Motor neuron (in vitro differentiated cells): ENCODE data around the gene PDK4. TPM values are rescaled to one million over a fixed set of nuclear protein-coding genes. Genes with fewer than 3 reads are reported as not detected.
A peak's percentile ranks its signal among the peaks of the same experiment; 100 is the strongest.

ENCODE experiments used
- ATAC-seq, 8 experiments: fragments of 200-7000 bp; cut with Tn5 transposase; replicated peaks in 6 of 8; 2 replicates each; pipeline ENCODE4 v1.8.0; 2021; ENCODE audit warnings: mild to moderate bottlenecking in 8 of 8, moderate library complexity in 8 of 8
- H3K27ac ChIP-seq, 2 donors: fragments of 250-450 bp; sonication (Bioruptor Pico); 2 replicates each; pipeline ENCODE4 v1.9.0; 2021; ENCODE audit warnings: antibody characterized with exemption in 2 of 2, mild to moderate bottlenecking in 2 of 2, moderate library complexity in 1 of 2
- H3K4me1 ChIP-seq, 2 donors: fragments of 250-450 bp; sonication (Bioruptor Pico); replicated peaks in 1 of 2; 2 replicates each; pipeline ENCODE4 v1.6.1; 2021; ENCODE audit warnings: antibody characterized with exemption in 2 of 2, mild to moderate bottlenecking in 2 of 2, moderate library complexity in 1 of 2
- H3K4me3 ChIP-seq, 5 donors: fragments of 250-450 bp; sonication (Bioruptor Pico); 2 replicates each; pipeline ENCODE4 v1.9.0; 2021; ENCODE audit warnings: antibody characterized with exemption in 5 of 5, mild to moderate bottlenecking in 5 of 5, moderate library complexity in 4 of 5
- WGBS, 10 experiments: fragments of 450-650 bp; shearing (Covaris generic); methylation state at CpG; one replicate each; pipeline ENCODE4 v1.0.0; 2022; 5-methylcytosine and 5-hydroxymethylcytosine counted together
- in situ Hi-C, 9 experiments: fragments of 400-800 bp; cut with MboI; loops; one replicate each; pipeline ENCODE4 v1.15.0; 2021; ENCODE audit warnings: low sequenced_read_pairs in 9 of 9, low pct_unique_long_range_greater_than_20kb in 2 of 9; ENCODE audit not compliant: unreplicated experiment in 9 of 9
- total RNA-seq, 8 experiments: library from RNA; unstranded; fragments of 300-600 nt; gene quantifications; 2 replicates each; pipeline versions ENCODE4 v1.2.3 to v1.2.4, GENCODE V29; 2022

PDK4 gene
- total RNA-seq, 8 experiments from 2014 or later: 0.22 to 23.2 (median 0.87) TPM; not detected in 1

DNA sequence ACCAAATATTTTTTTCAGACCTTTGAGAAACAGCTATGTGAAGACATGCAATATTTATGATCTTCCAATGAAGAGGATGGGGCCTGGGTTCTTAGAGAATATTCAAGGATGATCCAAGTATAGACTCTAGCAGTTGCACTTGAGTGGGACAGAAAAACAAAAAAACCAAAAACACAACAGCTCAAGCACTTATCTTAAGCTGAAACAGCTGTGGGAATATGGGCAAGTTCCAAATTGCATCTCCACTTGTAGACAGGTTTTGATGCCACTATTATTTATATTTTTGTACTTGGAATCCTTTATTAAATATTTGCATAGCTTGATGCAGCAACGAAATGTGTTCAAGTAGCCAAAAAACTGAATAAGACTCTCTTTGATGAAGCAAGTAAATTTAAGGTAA lies 2.2 kb upstream of the PDK4 start:
- in situ Hi-C loops: no loop called here
- no peak for ATAC-seq
- 0 to 75% (median 42%) methylated on average over 1 of the region's 1 CpG for WGBS, 10 experiments

DNA sequence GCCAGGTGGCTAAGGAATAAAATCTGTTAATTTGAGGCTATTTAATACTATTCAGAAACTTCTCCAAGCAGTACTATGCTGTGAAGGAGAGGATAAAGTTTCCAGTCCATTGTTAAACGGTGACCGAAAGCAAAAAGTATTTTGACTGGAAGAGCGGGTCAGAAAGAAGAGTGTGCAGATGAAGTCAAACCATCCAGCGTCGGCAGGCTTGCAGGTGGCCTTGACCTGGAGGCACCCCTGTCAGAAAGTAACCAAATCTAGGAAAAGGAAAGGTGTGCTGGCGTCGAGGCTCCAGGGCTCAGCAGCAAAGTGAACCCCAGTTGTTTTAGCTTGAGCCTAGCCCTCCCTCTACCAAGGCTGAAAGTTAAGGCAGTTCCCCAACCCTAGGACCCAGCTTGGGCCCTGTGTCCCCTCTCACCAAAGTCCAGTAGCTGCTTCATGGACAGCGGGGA lies 544 bp downstream of the PDK4 start:
- no peak for ATAC-seq
- no peak overlapping the region for H3K27ac ChIP-seq
- H3K4me3 ChIP-seq: peak overlapping the region in 3 of 5 donors; percentile 33 to 45 (median 35)
- H3K4me1 ChIP-seq: peaks cover 0 to 2% of the 10 kb centered on the region in 2 donors
- in situ Hi-C loops: no loop called here
- WGBS, 10 experiments: 0 to 44% (median 29%) methylated on average over 1 to 7 of the region's 8 CpGs; no CpG with 5 or more reads in 1 of the 10 experiments

More for the DNA sequence above, 2.2 kb upstream of the PDK4 start:
- Histone ChIP-seq H3K4me3 (no peak overlapping the region), H3K27ac (no peak overlapping the region), H3K4me1 (peaks cover 0 to 2% of the 10 kb centered on the region in 2 donors)

DNA sequence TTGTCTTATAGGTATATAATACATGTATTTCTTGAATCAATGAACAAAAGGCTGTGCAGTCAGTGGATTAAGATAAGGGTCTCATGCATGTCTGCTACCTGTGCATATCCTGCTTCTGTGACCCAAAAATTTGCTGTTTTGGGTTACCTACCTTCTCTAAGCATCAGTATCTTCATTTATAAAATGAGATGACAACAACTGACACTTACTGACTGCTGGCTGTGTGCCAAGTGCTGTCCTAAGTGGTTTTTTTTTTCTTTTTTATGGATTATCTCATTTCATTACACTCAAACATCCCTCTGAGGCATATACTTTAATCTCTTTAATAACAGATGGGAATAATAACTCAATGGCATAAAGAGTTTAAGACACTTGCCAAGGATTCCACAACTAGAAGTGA lies 2.1 kb downstream of the PDK4 start:
- Histone ChIP-seq H3K4me1 (peaks cover 0 to 2% of the 10 kb centered on the region in 2 donors), H3K27ac (no peak overlapping the region), H3K4me3 (no peak overlapping the region)
- in situ Hi-C loops: no loop called here
- ATAC-seq: no peak

DNA sequence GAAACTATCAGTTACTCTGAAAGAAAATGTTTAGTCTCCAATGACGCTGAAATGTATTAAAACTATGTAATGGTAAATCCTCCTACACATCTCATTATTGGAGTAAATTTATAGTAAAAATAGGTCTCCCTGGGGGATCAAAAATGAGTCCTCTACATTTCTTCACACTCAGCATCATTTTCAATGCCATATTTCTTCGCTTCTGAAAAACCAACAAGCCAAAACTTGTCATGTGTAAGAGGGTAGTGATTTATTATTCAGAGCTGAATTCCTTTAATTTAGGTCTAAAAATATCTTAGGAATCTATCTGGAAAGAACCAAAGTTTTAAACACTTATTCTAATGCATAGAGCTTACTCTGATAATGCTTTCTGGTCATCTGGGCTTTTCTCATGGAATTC lies 3.0 kb downstream of the PDK4 start:
- WGBS, 10 experiments: 41 to 100% (median 80%) methylated on average over 1 to 2 of the region's 2 CpGs; no CpG with 5 or more reads in 1 of the 10 experiments
- in situ Hi-C loops: no loop called here
- Histone ChIP-seq H3K4me3 (no peak overlapping the region), H3K27ac (no peak overlapping the region), H3K4me1 (peaks cover 0 to 2% of the 10 kb centered on the region in 2 donors)
- ATAC-seq: no peak

DNA sequence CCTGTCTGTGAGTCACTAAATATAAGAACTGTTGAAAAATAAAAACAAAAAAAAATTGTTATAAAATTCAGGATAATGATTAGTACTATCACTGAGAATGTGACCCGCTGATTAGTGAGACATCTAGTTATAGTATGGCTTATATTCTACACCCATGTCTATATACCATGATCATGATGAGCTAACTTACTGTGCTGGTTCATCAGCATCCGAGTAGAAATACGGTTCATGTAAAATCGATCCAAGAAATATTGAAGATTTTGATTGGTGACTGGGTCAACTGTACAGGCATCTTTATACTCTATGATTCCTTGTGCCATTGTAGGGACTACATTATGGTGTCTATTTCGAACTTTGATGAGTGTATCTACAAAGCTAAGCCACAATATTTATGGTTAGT lies 3.7 kb downstream of the PDK4 start:
- peaks cover 0 to 2% of the 10 kb centered on the region in 2 donors for H3K4me1 ChIP-seq
- H3K4me3 ChIP-seq: no peak overlapping the region
- WGBS, 10 experiments: 60 to 94% (median 77%) methylated on average over 2 to 5 of the region's 5 CpGs
- in situ Hi-C loops: no loop called here
- no peak overlapping the region for H3K27ac ChIP-seq
- no peak for ATAC-seq

DNA sequence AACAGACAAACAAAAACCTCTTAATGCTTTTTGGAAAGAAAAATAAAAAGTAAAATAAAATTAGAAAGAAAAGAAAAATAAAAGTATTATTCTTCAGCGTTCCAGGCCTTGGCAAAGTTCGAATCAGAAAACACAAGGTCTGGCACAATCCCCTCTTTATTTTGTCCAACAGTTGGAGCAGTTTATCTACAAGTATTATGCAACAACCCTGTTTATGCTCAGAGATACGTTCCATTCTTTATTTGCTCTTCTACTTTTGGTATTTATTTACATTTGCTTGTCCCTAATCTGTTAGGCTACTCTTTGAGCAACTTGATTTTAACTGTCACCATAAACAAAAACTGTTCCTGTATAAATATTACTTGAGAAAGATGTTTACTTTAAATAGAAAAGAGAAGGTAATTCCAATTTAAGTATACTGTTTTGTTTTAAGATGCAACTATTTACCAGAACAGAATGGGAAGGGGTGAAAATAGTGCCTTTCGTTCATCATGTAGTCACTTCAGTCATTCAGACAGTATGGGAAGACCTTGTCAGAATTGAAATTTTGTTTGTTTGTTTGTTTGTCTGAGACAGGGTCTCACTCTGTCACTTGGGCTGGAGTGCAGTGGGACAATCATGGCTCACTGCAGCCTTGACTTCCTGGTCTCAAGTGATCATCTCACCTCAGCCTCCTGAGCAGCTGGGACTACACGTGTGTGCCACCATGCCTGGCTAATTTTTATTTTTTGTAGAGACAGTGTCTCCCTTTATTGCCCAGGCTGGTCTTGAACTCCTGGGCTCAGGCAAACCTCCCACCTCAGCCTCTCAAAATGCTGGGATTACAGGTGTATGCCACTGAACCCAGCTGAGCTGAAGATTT lies 5.7 kb downstream of the PDK4 start:
- in situ Hi-C loops: no loop called here
- H3K4me3 ChIP-seq: no peak overlapping the region
- ATAC-seq: no peak
- H3K4me1 ChIP-seq: no peaks in the 10 kb centered on the region
- 30 to 91% (median 65%) methylated on average over 1 to 5 of the region's 5 CpGs for WGBS, 10 experiments
- no peak overlapping the region for H3K27ac ChIP-seq

DNA sequence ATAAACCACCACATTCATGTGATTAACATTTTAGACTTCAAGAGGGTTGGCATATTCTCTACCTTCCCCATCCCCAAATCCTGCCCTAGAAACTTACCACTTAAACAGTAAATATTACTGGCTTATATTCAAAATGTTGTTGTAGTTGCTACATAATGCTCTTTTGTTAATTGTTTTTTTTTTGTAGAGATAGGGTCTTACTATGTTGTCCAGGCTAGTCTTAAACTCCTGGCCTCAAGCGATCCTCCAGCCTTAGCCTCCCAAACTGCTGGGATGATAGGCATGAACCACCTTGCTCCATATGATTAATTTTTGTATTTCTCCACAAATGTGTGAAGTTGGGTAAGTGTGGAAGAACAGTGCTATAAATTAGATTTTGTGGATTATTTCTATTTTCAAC lies 6.5 kb downstream of the PDK4 start:
- Histone ChIP-seq H3K27ac (no peak overlapping the region), H3K4me3 (no peak overlapping the region), H3K4me1 (no peaks in the 10 kb centered on the region)
- WGBS, 10 experiments: 67 to 100% (median 94%) methylated on average over 1 of the region's 1 CpG; no CpG with 5 or more reads in 2 of the 10 experiments
- in situ Hi-C loops: no loop called here
- ATAC-seq: no peak

DNA sequence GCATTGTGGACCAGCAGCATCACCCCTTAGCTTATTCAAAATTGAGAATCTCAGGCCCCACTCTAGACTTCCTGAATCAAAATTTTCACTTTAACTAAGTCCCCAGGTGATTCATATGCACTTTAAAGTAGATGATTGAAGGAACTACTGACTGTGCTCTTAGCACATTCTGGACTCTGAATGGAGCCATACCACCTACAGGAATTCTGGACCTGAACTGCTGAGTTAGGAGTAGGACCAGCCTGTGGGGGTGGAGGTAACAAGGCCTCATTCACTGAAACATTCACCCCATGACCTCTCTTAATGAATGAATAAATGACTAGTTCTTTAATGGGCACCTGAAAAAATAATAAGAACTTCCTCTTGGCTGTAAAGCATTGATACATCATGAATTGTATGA lies 7.3 kb downstream of the PDK4 start:
- no peak for ATAC-seq
- Histone ChIP-seq H3K4me3 (no peak overlapping the region), H3K4me1 (no peaks in the 10 kb centered on the region), H3K27ac (no peak overlapping the region)
- in situ Hi-C loops: no loop called here

DNA sequence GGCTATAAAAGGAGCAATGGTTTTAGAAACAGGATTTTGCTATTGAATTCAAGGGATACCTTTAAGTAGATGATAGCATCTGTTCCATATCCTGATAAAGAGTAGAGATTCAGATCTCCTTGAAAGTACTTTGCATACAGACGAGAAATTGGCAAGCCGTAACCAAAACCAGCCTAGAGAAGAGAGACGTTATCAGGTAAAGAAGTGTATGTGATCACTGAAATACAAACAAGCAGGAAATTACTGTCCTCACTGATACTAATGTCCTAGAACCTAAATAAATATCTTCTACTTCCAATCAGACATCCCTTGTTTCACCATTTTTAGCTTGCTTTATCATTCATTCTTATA lies 9.4 kb downstream of the PDK4 start:
- 83 to 100% (median 98%) methylated on average over 1 to 3 of the region's 3 CpGs; no CpG with 5 or more reads in 2 of the 10 experiments for WGBS, 10 experiments
- no peak for ATAC-seq
- Histone ChIP-seq H3K27ac (no peak overlapping the region), H3K4me3 (no peak overlapping the region), H3K4me1 (no peaks in the 10 kb centered on the region)
- in situ Hi-C loops: no loop called here

DNA sequence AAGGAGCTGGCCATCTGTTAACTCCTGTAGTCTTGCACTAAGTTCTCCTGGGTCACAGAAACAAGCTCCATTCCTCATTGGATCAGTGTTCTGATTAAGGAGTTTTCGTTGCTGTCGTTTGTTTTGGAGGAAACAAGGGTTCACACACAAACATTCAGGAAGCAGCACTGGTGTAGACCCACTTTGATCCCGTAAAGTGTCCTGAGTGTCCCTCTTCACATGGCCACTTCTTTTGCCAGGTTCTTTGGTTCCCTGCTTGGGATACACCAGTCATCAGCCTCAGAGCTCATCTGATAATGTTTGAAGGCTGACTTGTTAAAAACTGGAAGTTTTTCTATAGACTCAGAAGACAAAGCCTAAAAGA lies 10.9 kb downstream of the PDK4 start:
- ATAC-seq: no peak
- WGBS, 10 experiments: 26 to 100% (median 91%) methylated on average over 2 to 3 of the region's 3 CpGs; no CpG with 5 or more reads in 2 of the 10 experiments
- Histone ChIP-seq H3K4me1 (no peaks in the 10 kb centered on the region), H3K27ac (no peak overlapping the region), H3K4me3 (no peak overlapping the region)
- in situ Hi-C loops: no loop called here

DNA sequence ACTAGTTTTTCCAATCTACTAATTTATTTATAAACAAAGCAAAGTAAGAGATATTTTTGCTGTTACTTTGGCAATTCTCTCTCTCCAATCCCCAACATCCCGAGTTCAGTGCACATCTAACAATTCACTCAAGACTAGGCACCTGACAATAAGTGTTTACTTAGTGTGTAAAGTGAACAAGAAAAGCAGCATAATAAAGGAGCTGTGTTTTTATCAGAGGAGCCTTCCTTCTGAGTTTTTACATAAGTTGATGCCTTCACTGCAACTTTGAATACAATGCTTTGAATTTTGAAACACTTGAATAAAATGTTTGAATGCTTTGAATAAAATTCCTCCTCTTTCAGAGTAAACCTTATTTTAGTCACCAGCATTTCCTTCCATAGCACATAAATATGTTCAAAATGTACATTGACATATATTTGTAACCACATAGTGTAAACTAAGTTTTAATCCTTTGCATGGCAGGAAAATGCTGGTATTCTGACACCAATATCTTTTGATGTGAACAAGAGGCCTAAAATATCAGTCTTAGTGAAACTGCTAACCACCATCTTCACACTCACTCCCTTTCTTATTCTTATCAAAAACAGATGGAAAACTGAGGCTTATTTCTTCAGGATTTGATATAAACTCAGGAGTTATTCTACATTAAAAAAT lies 11.4 kb downstream of the PDK4 start:
- H3K27ac ChIP-seq: no peak overlapping the region
- in situ Hi-C loops: no loop called here
- peak in 1 of 8 experiments; percentile 62 for ATAC-seq
- H3K4me1 ChIP-seq: no peaks in the 10 kb centered on the region
- WGBS, 10 experiments: 0 to 91% (median 67%) methylated on average over 1 of the region's 1 CpG; no CpG with 5 or more reads in 5 of the 10 experiments
- no peak overlapping the region for H3K4me3 ChIP-seq

DNA sequence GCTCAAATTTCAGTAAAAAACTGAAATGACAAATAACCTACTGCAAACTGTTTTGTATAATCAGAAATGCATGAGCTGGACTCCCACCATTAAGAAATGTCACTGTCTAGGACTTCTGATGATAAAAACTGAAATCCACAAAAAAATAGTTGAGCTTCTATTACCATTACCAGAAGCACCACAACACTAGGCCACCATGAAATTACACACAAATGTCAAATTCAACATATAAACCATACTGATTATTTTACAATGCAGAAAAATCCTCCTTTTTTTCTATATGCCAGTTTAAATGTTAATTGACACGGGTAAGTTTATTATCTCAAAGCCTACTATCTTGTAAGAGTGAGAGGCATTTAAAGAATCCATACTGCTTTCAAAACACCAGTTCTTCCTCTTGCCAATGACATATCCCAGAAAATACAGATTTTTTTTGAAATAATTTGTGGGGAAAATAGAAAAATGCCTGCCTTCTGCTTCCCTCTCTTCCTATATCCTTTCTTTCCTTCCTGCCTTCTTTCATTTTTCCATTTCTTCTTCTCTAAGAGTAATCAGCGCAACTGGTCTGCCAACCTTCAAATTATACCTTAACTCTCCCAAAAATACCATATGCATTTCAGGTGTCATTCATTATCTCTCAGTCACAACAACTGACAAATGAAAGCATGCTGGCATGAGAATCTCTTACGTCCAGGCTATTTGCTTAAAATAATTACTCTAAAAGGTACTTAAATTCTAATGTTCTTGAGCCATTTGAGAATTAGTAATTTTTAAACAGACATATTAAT lies 12.3 kb downstream of the PDK4 start:
- Histone ChIP-seq H3K4me3 (no peak overlapping the region), H3K4me1 (no peaks in the 10 kb centered on the region), H3K27ac (no peak overlapping the region)
- WGBS, 10 experiments: 46 to 100% (median 90%) methylated on average over 2 to 3 of the region's 3 CpGs
- in situ Hi-C loops: no loop called here
- no peak for ATAC-seq

DNA sequence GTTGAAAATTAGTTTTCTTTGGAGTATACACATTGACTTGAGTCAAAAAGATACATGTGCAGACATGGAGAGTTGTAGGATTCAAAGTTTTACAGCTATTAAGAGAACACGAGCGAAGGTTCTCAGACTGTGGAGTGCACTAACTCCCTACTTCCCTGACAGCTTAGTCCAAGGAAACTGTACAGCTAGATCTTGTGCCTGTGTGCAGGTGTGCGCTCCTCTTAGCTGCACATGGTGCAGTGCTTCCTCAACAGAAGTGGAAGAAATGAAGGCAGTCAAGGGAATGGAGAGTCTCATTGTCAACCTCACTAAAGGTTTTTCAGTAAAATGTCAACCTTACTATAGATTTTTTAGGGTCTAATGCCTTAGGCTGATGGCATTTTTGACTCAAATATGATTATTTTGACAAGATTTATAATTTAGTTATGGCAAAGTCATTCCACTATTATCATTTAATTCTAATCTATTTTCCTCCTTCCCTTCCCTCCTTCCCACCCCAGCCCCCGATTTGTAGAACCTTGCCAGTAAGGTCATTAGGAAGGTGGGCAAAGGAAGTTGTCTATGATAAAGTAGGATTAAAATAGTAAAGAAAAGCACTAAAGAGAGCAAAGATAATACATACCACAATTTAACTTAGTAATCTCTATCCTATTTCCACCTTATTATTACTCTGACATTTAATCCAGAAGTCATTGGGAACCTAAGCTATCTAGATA lies 13.6 kb downstream of the PDK4 start:
- WGBS, 10 experiments: 81 to 100% (median 100%) methylated on average over 1 to 4 of the region's 4 CpGs; no CpG with 5 or more reads in 4 of the 10 experiments
- in situ Hi-C loops: no loop called here
- H3K4me3 ChIP-seq: no peak overlapping the region
- ATAC-seq: no peak
- peaks cover 0 to 2% of the 10 kb centered on the region in 2 donors for H3K4me1 ChIP-seq
- H3K27ac ChIP-seq: no peak overlapping the region
